Measurements from ENCODE around the gene CPT1B. TPM values are rescaled to one million over a fixed set of nuclear protein-coding genes. Genes with fewer than 3 reads are reported as not detected.
A peak's percentile ranks its signal among the peaks of the same experiment; 100 is the strongest.

CPT1B gene
- total and polyA plus RNA-seq, 2 donors (not counting 3 experiments of a cell fraction or from before 2014, with no cell fraction given): 7.1 TPM

DNA sequence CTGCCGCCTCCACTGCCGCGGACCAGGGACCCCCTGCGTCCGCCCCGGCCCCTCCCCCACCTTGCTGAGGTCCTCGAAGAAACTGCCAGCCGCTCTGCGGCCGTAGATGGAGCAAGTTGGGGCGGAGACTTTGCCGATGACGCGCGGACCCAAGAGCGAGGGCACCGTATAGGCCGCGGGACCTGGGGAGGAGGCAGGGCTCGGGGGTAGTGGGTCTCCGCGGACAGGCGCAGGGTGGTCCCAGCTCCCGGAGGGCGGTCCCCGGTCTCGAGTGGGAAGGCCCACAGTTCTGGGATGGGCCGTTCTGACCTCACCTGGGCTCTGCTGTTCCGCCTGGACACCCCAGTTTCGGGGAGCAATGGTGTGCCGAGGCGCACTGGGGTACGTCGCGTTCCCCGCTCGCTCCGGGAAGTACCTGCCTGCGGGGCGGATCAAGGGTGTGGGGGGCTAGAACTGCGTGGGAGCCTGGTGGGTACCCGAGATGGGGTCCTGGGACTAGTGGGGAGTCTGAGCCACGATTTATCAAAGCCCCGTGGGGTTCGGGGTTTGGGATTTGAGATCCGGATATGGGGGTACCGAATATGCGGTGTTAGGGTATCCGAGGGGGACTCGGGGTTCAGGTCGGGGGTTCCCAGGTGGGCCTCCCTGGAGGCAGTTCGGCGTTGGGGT, 47.2 kb downstream of the CPT1B start:
- BruUV-seq (replicated peaks): no TSS peak
- CTCF ChIA-PET: interaction anchor here (0.5 to 1.7 kb wide), 2 partner anchors 26 to 89 kb away, joined by 3 to 10 read pairs; no protein-coding TSS in a partner anchor
- POLR2A ChIA-PET: no interaction called here
- no peaks in the 10 kb centered on the region for H3K9me3 ChIP-seq (replicated peaks; ENCODE audit: control insufficient read depth, insufficient read depth, low read length)
- no peak overlapping the region for H3K4me3 ChIP-seq (replicated peaks in 1 of 3; ENCODE audit: insufficient read depth in 1 of 3, low read depth in 1 of 3, low read length in 3 of 3)
- H3K36me3 ChIP-seq (ENCODE audit: control insufficient read depth in 2 of 2, extremely low read depth in 1 of 2, insufficient read depth in 2 of 2, low read length in 2 of 2): no peaks in the 10 kb centered on the region
- no peak overlapping the region for H3K9ac ChIP-seq (replicated peaks; ENCODE audit: extremely low read depth, insufficient read depth, low read length)
- no peak overlapping the region for H3K27ac ChIP-seq (ENCODE audit: insufficient read depth, low read depth, low read length)
- H2AFZ ChIP-seq (ENCODE audit: low read depth, low read length): no peak overlapping the region
- dilution Hi-C loops (cut with MboI; ENCODE audit: extremely low pct_ligation_motif_present, low sequenced_read_pairs) (no loop called here), intact Hi-C loops (cut with micrococcal nuclease) (no loop called here)
- H3K27me3 ChIP-seq (ENCODE audit: control insufficient read depth in 2 of 2, insufficient read depth in 2 of 2, low read length in 2 of 2): peaks cover 3 to 13% of the 10 kb centered on the region in 2 experiments
- no peaks in the 10 kb centered on the region for H4K20me1 ChIP-seq (replicated peaks; ENCODE audit: control insufficient read depth, extremely low read depth, insufficient read depth, low read length)
- no peaks in the 10 kb centered on the region for H3K9me1 ChIP-seq (replicated peaks; ENCODE audit: control insufficient read depth, extremely low read depth, insufficient read depth, low read length)
- peak; percentile 62 for FAIRE-seq
- H3K4me1 ChIP-seq (ENCODE audit: control insufficient read depth, extremely low read depth, insufficient read depth, low read length): peaks cover 23% of the 10 kb centered on the region
- TF ChIP-seq, protein P1, sequence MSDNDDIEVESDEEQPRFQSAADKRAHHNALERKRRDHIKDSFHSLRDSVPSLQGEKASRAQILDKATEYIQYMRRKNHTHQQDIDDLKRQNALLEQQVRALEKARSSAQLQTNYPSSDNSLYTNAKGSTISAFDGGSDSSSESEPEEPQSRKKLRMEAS (IDR thresholded peaks at IDR 0.05; ENCODE audit: insufficient read depth, insufficient read length): no peak
- H3K79me2 ChIP-seq (ENCODE audit: control insufficient read depth, insufficient read depth, low read length): no peaks in the 10 kb centered on the region
- DNase-seq (ENCODE audit: low read depth, low spot score): peak; percentile 27
- peak overlapping the region; percentile 72 for H3K4me2 ChIP-seq (ENCODE audit: insufficient read depth, low read length)

GRCh38 chr22:50530580-50530876, 47.7 kb downstream of the CPT1B start:
- TF ChIP-seq GATA2 (IDR thresholded peaks at IDR 0.05; ENCODE audit: insufficient read depth, insufficient read length, low read depth, low read length): no peak
- no peak for TF ChIP-seq POLR2A (IDR thresholded peaks at IDR 0.05; ENCODE audit: low read depth, low read length)
- TF ChIP-seq, protein P1 (IDR thresholded peaks at IDR 0.05; ENCODE audit: insufficient read depth, insufficient read length): no peak
- no peak for TF ChIP-seq FOS (IDR thresholded peaks at IDR 0.05; ENCODE audit: borderline replicate concordance, insufficient read depth, low read length)
- TF ChIP-seq MYC (IDR thresholded peaks at IDR 0.05; ENCODE audit: low read depth, low read length): no peak
- TF ChIP-seq, protein P2, sequence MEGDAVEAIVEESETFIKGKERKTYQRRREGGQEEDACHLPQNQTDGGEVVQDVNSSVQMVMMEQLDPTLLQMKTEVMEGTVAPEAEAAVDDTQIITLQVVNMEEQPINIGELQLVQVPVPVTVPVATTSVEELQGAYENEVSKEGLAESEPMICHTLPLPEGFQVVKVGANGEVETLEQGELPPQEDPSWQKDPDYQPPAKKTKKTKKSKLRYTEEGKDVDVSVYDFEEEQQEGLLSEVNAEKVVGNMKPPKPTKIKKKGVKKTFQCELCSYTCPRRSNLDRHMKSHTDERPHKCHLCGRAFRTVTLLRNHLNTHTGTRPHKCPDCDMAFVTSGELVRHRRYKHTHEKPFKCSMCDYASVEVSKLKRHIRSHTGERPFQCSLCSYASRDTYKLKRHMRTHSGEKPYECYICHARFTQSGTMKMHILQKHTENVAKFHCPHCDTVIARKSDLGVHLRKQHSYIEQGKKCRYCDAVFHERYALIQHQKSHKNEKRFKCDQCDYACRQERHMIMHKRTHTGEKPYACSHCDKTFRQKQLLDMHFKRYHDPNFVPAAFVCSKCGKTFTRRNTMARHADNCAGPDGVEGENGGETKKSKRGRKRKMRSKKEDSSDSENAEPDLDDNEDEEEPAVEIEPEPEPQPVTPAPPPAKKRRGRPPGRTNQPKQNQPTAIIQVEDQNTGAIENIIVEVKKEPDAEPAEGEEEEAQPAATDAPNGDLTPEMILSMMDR (IDR thresholded peaks at IDR 0.05; ENCODE audit: extremely low read depth in 1 of 2, insufficient read depth in 1 of 2, low read depth in 1 of 2, low read length in 2 of 2): no peak
- TF ChIP-seq POLR2AphosphoS5 (IDR thresholded peaks at IDR 0.05; ENCODE audit: insufficient read depth, low read depth, low read length): no peak
- no peak for TF ChIP-seq JUN (IDR thresholded peaks at IDR 0.05; ENCODE audit: borderline replicate concordance, insufficient read depth, insufficient read length, low read depth)
- no peak for TF ChIP-seq EZH2 (IDR thresholded peaks at IDR 0.05; ENCODE audit: borderline replicate concordance, low read depth, low read length, severe bottlenecking)
- Histone ChIP-seq H3K4me2 (ENCODE audit: insufficient read depth, low read length) (peak overlapping the region; percentile 72), H3K27ac (ENCODE audit: insufficient read depth, low read depth, low read length) (no peak overlapping the region), H3K9ac (replicated peaks; ENCODE audit: extremely low read depth, insufficient read depth, low read length) (no peak overlapping the region), H3K36me3 (ENCODE audit: control insufficient read depth in 2 of 2, extremely low read depth in 1 of 2, insufficient read depth in 2 of 2, low read length in 2 of 2) (no peaks in the 10 kb centered on the region), H3K9me3 (replicated peaks; ENCODE audit: control insufficient read depth, insufficient read depth, low read length) (no peaks in the 10 kb centered on the region), H4K20me1 (replicated peaks; ENCODE audit: control insufficient read depth, extremely low read depth, insufficient read depth, low read length) (no peaks in the 10 kb centered on the region), H2AFZ (ENCODE audit: low read depth, low read length) (peak overlapping the region; percentile 62), H3K9me1 (replicated peaks; ENCODE audit: control insufficient read depth, extremely low read depth, insufficient read depth, low read length) (no peaks in the 10 kb centered on the region), H3K4me1 (ENCODE audit: control insufficient read depth, extremely low read depth, insufficient read depth, low read length) (peaks cover 23% of the 10 kb centered on the region), H3K79me2 (ENCODE audit: control insufficient read depth, insufficient read depth, low read length) (no peaks in the 10 kb centered on the region), H3K27me3 (ENCODE audit: control insufficient read depth in 2 of 2, insufficient read depth in 2 of 2, low read length in 2 of 2) (peaks cover 3 to 13% of the 10 kb centered on the region in 2 experiments), H3K4me3 (replicated peaks in 1 of 3; ENCODE audit: insufficient read depth in 1 of 3, low read depth in 1 of 3, low read length in 3 of 3) (peak overlapping the region in 1 of 3 experiments; percentile 14)
- DNase-seq (ENCODE audit: low read depth, low spot score) (no peak), FAIRE-seq (no peak)
- dilution Hi-C loops (cut with MboI; ENCODE audit: extremely low pct_ligation_motif_present, low sequenced_read_pairs) (no loop called here), intact Hi-C loops (cut with micrococcal nuclease) (no loop called here)
- no TSS peak for BruUV-seq (replicated peaks)
- POLR2A ChIA-PET: no interaction called here
- CTCF ChIA-PET: no interaction called here

All from endothelial cell of umbilical vein (primary cell).